HepG2 (cell line): ENCODE data around the gene SLC9A1. TPM values are rescaled to one million over a fixed set of nuclear protein-coding genes. Genes with fewer than 3 reads are reported as not detected.

Source experiments
- ATAC-seq: fragments of 200-7000 bp; cut with Tn5 transposase; 3 replicates; pipeline ENCODE4 v1.9.1; 2020; ENCODE audit warnings: mild to moderate bottlenecking, moderate library complexity
- Bru-seq: library from RNA; stranded (reverse); fragments of 400-500 nt; gene quantifications from one replicate; lab custom pipeline; 2021; lab: Mats Ljungman, UMichigan
- BruChase-seq, 2 experiments: library from RNA; stranded (reverse); fragments of 400-500 nt; gene quantifications; one replicate each; lab custom pipeline; 2021; lab: Mats Ljungman, UMichigan
- BruUV-seq: library from RNA; stranded (reverse); fragments of 400-500 nt; replicated peaks from 2 replicates; lab custom pipeline; 2021; lab: Mats Ljungman, UMichigan
- CTCF ChIA-PET: fragments of 300-600 bp; formaldehyde crosslinking; extraction: SDS; loops from one replicate; lab custom pipeline; 2021; ENCODE audit warnings: low total read pairs, inconsistent platforms, low intra/inter-chr PET ratio; lab: Yijun Ruan, JAX
- POLR2A ChIA-PET: fragments of 350-600 bp; sonication (Branson Sonifier 250); formaldehyde crosslinking; loops from one replicate; lab custom pipeline; 2020; ENCODE audit warnings: antibody characterized with exemption, inconsistent platforms; lab: Yijun Ruan, JAX
- DNase-seq: peaks from one replicate; pipeline ENCODE4 v3.0.0-alpha.2; 2015; ENCODE audit warnings: low spot score
- FAIRE-seq: peaks from 3 replicates; lab custom pipeline; 2011; peaks lifted over from hg19 to GRCh38; lab: Jason Lieb, UNC
- H2AFZ ChIP-seq: one replicate; pipeline ENCODE4 v1.6.1; 2011; ENCODE audit warnings: low read length, inconsistent platforms
- H3K27ac ChIP-seq: fragments of 300-600 bp; 3 replicates; pipeline ENCODE4 v1.8.0; 2011; ENCODE audit warnings: mixed run types, mild to moderate bottlenecking, mixed read lengths, low read length, inconsistent platforms; ENCODE audit not compliant: insufficient read depth; ENCODE audit errors: extremely low read length
- H3K27me3 ChIP-seq, 2 experiments: fragments of 200-600 bp in 1 of 2; 2 replicates in 1 of 2; 3 replicates in 1 of 2; pipeline versions ENCODE4 v1.6.0 to v1.8.0; 2011; ENCODE audit warnings: low read length in 2 of 2, mild to moderate bottlenecking in 2 of 2, moderate library complexity in 2 of 2, inconsistent platforms in 1 of 2; ENCODE audit not compliant: insufficient read depth in 2 of 2, control insufficient read depth in 1 of 2
- H3K36me3 ChIP-seq, 2 experiments: fragments of 200-600 bp in 1 of 2; replicated peaks in 1 of 2; 2 replicates in 1 of 2; 3 replicates in 1 of 2; pipeline versions ENCODE4 v1.5.1 to v1.8.0; 2011; ENCODE audit warnings: low read length in 2 of 2, inconsistent platforms in 1 of 2; ENCODE audit not compliant: insufficient read depth in 2 of 2, control insufficient read depth in 1 of 2
- H3K4me1 ChIP-seq: 2 replicates; pipeline ENCODE4 v1.5.1; 2012; ENCODE audit warnings: low read length, inconsistent platforms; ENCODE audit not compliant: insufficient read depth
- H3K4me2 ChIP-seq: 2 replicates; pipeline ENCODE4 v1.6.0; 2011; ENCODE audit warnings: low read depth, low read length, inconsistent platforms
- H3K4me3 ChIP-seq, 3 experiments: fragments of 200-600 bp in 1 of 3; sonication (generic), shearing (Covaris generic) in 1 of 3; replicated peaks in 1 of 3; 2 replicates each; pipeline ENCODE4 v1.5.1; 2011 to 2016; ENCODE audit warnings: low read length in 3 of 3, inconsistent platforms in 2 of 3, low read depth in 2 of 3, mild to moderate bottlenecking in 2 of 3, control low read depth in 1 of 3, mixed read lengths in 1 of 3; ENCODE audit not compliant: insufficient read depth in 1 of 3
- H3K79me2 ChIP-seq: one replicate; pipeline ENCODE4 v1.6.1; 2011; ENCODE audit warnings: low read length, inconsistent platforms; ENCODE audit not compliant: insufficient read depth
- H3K9ac ChIP-seq: 2 replicates; pipeline ENCODE4 v1.6.0; 2011; ENCODE audit warnings: mild to moderate bottlenecking, low read depth, low read length, inconsistent platforms; ENCODE audit not compliant: insufficient read depth
- H3K9me3 ChIP-seq: 2 replicates; pipeline ENCODE4 v1.5.1; 2012; ENCODE audit warnings: mild to moderate bottlenecking, low read length
- H4K20me1 ChIP-seq: 2 replicates; pipeline ENCODE4 v1.6.0; 2011; ENCODE audit warnings: inconsistent platforms, mild to moderate bottlenecking, low read length, moderate library complexity; ENCODE audit not compliant: insufficient read depth
- CHCHD3 ChIP-seq: sonication (generic); formaldehyde crosslinking; IDR thresholded peaks from 2 replicates; pipeline ENCODE4 v1.8.0; 2022; ENCODE audit warnings: mild to moderate bottlenecking, missing genetic modification reagents, moderate library complexity
- MAFF ChIP-seq: IDR thresholded peaks from 2 replicates; pipeline ENCODE4 v1.6.1; 2011; ENCODE audit warnings: low read depth, low read length, improper control_type of control experiment
- PAWR ChIP-seq: sonication (generic); formaldehyde crosslinking; IDR thresholded peaks from 2 replicates; pipeline ENCODE4 v1.4.0; 2020; ENCODE audit warnings: missing genetic modification reagents, mild to moderate bottlenecking, borderline replicate concordance
- SSRP1 ChIP-seq: IDR thresholded peaks from 2 replicates; pipeline ENCODE4 v1.6.1; 2016; ENCODE audit warnings: control low read depth
- ZNF280B ChIP-seq: sonication (generic); formaldehyde crosslinking; IDR thresholded peaks from 2 replicates; pipeline ENCODE4 v1.5.0; 2020; ENCODE audit warnings: missing genetic modification reagents, mild to moderate bottlenecking, borderline replicate concordance
- ZNF816 ChIP-seq: sonication (generic); formaldehyde crosslinking; IDR thresholded peaks from 2 replicates; pipeline ENCODE4 v1.8.0; 2022; ENCODE audit warnings: missing genetic modification reagents, mild to moderate bottlenecking, borderline replicate concordance
- ZSCAN31 ChIP-seq: sonication (generic); formaldehyde crosslinking; IDR thresholded peaks from 2 replicates; pipeline ENCODE4 v1.5.0; 2020; ENCODE audit warnings: low read depth, mild to moderate bottlenecking, missing genetic modification reagents
- WGBS: methylation state at CpG from one replicate; pipeline ENCODE4 v1.1.6; 2017; ENCODE audit warnings: low lambda C conversion rate; 5-methylcytosine and 5-hydroxymethylcytosine counted together
- in situ Hi-C: cut with HindIII; loops from 2 replicates; pipeline ENCODE4 v1.10.0; 2017; ENCODE audit warnings: low pct_unique_long_range_greater_than_20kb; ENCODE audit not compliant: extremely low pct_ligation_motif_present
- intact Hi-C: fragments of 100-400 bp; cut with micrococcal nuclease; formaldehyde crosslinking; loops from one replicate; pipeline ENCODE4 v1.10.0; 2022; ENCODE audit not compliant: unreplicated experiment
- long read RNA-seq, 2 experiments: library from RNA in 1 of 2; library from polyadenylated mRNA in 1 of 2; stranded (forward) in 1 of 2; unstranded in 1 of 2; transcript quantifications; one replicate each; pipeline ENCODE4 v2.0.0, GENCODE V29; 2019 to 2022
- polyA minus RNA-seq, 3 experiments: library from RNA; depleted of rRNA, polyadenylated mRNA; stranded (reverse); fragments of >200 nt; gene quantifications; 2 replicates each; pipeline ENCODE4 v1.2.3, GENCODE V29; 2011; ENCODE audit warnings: low replicate concordance in 1 of 3
- polyA plus RNA-seq, 8 experiments: library from polyadenylated mRNA; depleted of rRNA in 3 of 8; stranded (reverse) in 7 of 8; unstranded in 1 of 8; fragments of >200 nt; fragmentation: Illumina TruSeq in 4 of 8; extraction: Trizol in 4 of 8; gene quantifications; 2 replicates each; pipeline versions ENCODE4 v1.2.1 to v1.2.3, GENCODE V29; 2011 to 2016; ENCODE audit warnings: low read depth in 4 of 8, missing spikeins in 1 of 8, mixed read lengths in 1 of 8; ENCODE audit not compliant: insufficient read depth in 1 of 8
- total RNA-seq, 5 experiments: library from RNA; depleted of rRNA; stranded (reverse); fragments of >200 nt; fragmentation: Illumina TruSeq; extraction: Trizol; gene quantifications; 2 replicates each; pipeline ENCODE4 v1.2.3, GENCODE V29; 2016; ENCODE audit warnings: low read depth in 1 of 5
- TF ChIP-seq, protein P1 (sequence below): sonication (generic); formaldehyde crosslinking; IDR thresholded peaks from 2 replicates; pipeline ENCODE4 v1.4.0; 2020; ENCODE audit warnings: low read depth, missing genetic modification reagents
- TF ChIP-seq, protein P2 (sequence below): sonication (generic); formaldehyde crosslinking; IDR thresholded peaks from 2 replicates; pipeline ENCODE4 v1.5.1; 2020; ENCODE audit warnings: missing genetic modification reagents, mild to moderate bottlenecking, borderline replicate concordance

SLC9A1 gene
- 2.7 and 2.9 TPM in 2 replicates for total RNA-seq (2016; rRNA removed; fragmentation: Illumina TruSeq; extraction: Trizol)
- 1.8 and 2.1 TPM in 2 replicates for total RNA-seq (2016; cell fraction: cytosol; rRNA removed; fragmentation: Illumina TruSeq; extraction: Trizol; ENCODE audit: low read depth)
- 1.6 and 2.5 TPM in 2 replicates for total RNA-seq (2016; cell fraction: insoluble cytoplasmic fraction; rRNA removed; fragmentation: Illumina TruSeq; extraction: Trizol)
- total RNA-seq (2016; cell fraction: membrane; rRNA removed; fragmentation: Illumina TruSeq; extraction: Trizol), result 3.1 and 3.8 TPM in 2 replicates
- 3.9 and 5.2 TPM in 2 replicates for total RNA-seq (2016; cell fraction: nucleus; rRNA removed; fragmentation: Illumina TruSeq; extraction: Trizol)
- 1.4 and 1.7 TPM in 2 replicates for polyA plus RNA-seq (2011; rRNA removed)
- 1.0 and 2.7 TPM in 2 replicates for polyA plus RNA-seq (2011; cell fraction: cytosol; rRNA removed)
- polyA plus RNA-seq (2011; cell fraction: nucleus; rRNA removed), result 5.0 and 5.3 TPM in 2 replicates
- 4.8 and 6.7 TPM in 2 replicates for polyA plus RNA-seq (2012)
- polyA plus RNA-seq (2016; cell fraction: cytosol; fragmentation: Illumina TruSeq; extraction: Trizol; ENCODE audit: low read depth), result 0.97 and 1.3 TPM in 2 replicates
- polyA plus RNA-seq (2016; cell fraction: insoluble cytoplasmic fraction; fragmentation: Illumina TruSeq; extraction: Trizol; ENCODE audit: low read depth), result 2.6 and 5.0 TPM in 2 replicates
- polyA plus RNA-seq (2016; cell fraction: membrane; fragmentation: Illumina TruSeq; extraction: Trizol; ENCODE audit: low read depth), result 2.2 and 2.7 TPM in 2 replicates
- 11.1 and 12.2 TPM in 2 replicates for polyA plus RNA-seq (2016; cell fraction: nucleus; fragmentation: Illumina TruSeq; extraction: Trizol; ENCODE audit: insufficient read depth, low read depth)
- polyA minus RNA-seq (2011; rRNA and poly(A)+ RNA removed; ENCODE audit: low replicate concordance), result 5.1 and 11.1 TPM in 2 replicates
- polyA minus RNA-seq (2011; cell fraction: cytosol; rRNA and poly(A)+ RNA removed), result 1.7 and 4.4 TPM in 2 replicates
- 3.1 and 3.2 TPM in 2 replicates for polyA minus RNA-seq (2011; cell fraction: nucleus; rRNA and poly(A)+ RNA removed)
- Bru-seq, nascent RNA, result percentile 48 among the genes with signal in this experiment
- percentile 56 among the genes with signal in this experiment for BruChase-seq, experiment 1, labeled RNA remaining after a 6-hour chase
- BruChase-seq, experiment 2, labeled RNA remaining after a 2-hour chase, result percentile 50 among the genes with signal in this experiment
- long read RNA-seq, experiment 1, result 0 reads
- long read RNA-seq, experiment 2, full-length matches to known transcripts, result 10 of 20 reads
- long read RNA-seq, experiment 2, partial matches to known transcripts, result 2 of 20 reads
- long read RNA-seq, experiment 2, other reads (novel, unspliced or antisense), result 8 of 20 reads

DNA sequence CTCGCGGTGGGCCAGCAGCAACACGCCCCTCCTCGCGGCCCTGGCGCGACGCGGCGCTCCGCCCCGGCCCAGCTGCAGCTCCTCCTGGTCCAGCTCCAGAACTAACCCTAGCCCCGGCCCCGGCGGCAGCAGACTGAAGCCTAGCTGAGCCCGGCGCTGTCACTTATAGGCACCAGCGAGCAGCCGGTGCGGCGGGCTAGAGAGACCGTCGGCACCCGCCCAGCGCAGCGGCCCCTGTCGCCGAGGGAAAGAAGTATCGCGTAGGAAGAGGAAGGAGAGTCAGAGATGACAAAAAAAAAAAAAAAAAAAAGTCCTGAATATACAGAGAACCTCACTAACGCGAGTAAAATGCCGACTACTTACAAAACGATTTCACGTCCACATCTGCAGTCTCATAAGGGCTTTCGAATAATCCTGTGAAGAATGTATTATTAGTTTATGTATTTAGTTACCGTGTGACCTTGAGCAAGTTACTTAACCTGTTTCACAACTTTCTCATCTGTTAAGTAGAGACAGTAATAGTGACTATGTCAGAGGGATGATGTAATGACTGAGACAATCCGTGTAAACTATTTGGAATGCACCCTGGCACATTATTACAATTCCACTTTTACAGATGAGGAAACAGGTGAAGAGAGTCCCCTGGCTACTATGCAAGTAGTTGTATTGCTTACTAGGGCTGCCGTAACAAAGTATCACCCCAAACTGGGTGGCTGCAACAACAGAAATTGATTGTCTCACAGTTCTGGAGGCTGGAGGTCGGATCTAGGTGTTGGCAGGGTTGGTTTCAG is at the start of gene SLC9A1:
Gene SLC9A1 (minus strand): TSS at position 135 of the 791 bp plus-strand sequence. CDS start 791 bp downstream, outside the sequence.
- H3K27ac ChIP-seq, result peak within 1 kb of the TSS; percentile 41
- FAIRE-seq, result peak; percentile 67
- no peaks in the 10 kb centered on the region for H4K20me1 ChIP-seq
- in situ Hi-C loops (no loop called here), intact Hi-C loops (loop anchor here (1.0 kb wide), 1 partner anchor 37 kb away; no protein-coding TSS in a partner anchor)
- WGBS, result 2% methylated on average over 25 of the region's 40 CpGs
- CTCF ChIA-PET, result no interaction called here
- POLR2A ChIA-PET, result interaction anchor here (0.5 to 3.3 kb wide), 21 partner anchors 8 to 1492 kb away, joined by 3 to 40 read pairs (median 4); partner anchors contain the start of genes STX12, TRNP1 and WASF2
- H3K4me3 ChIP-seq, result peak within 1 kb of the TSS; percentile 72 to 81 (median 79)
- peaks cover 47% of the 10 kb centered on the region for H3K4me1 ChIP-seq
- H2AFZ ChIP-seq, result peak within 1 kb of the TSS; percentile 45
- ATAC-seq, result peak; percentile 94
- H3K79me2 ChIP-seq, result peaks cover 2% of the 10 kb centered on the region
- BruUV-seq, result no TSS peak
- no peaks in the 10 kb centered on the region for H3K9me3 ChIP-seq
- H3K36me3 ChIP-seq, result no peaks in the 10 kb centered on the region
- no peaks in the 10 kb centered on the region for H3K27me3 ChIP-seq
- peak within 1 kb of the TSS; percentile 100 for H3K4me2 ChIP-seq
- peak; percentile 85 for DNase-seq
- peak within 1 kb of the TSS; percentile 81 for H3K9ac ChIP-seq
- TF ChIP-seq, protein P1, sequence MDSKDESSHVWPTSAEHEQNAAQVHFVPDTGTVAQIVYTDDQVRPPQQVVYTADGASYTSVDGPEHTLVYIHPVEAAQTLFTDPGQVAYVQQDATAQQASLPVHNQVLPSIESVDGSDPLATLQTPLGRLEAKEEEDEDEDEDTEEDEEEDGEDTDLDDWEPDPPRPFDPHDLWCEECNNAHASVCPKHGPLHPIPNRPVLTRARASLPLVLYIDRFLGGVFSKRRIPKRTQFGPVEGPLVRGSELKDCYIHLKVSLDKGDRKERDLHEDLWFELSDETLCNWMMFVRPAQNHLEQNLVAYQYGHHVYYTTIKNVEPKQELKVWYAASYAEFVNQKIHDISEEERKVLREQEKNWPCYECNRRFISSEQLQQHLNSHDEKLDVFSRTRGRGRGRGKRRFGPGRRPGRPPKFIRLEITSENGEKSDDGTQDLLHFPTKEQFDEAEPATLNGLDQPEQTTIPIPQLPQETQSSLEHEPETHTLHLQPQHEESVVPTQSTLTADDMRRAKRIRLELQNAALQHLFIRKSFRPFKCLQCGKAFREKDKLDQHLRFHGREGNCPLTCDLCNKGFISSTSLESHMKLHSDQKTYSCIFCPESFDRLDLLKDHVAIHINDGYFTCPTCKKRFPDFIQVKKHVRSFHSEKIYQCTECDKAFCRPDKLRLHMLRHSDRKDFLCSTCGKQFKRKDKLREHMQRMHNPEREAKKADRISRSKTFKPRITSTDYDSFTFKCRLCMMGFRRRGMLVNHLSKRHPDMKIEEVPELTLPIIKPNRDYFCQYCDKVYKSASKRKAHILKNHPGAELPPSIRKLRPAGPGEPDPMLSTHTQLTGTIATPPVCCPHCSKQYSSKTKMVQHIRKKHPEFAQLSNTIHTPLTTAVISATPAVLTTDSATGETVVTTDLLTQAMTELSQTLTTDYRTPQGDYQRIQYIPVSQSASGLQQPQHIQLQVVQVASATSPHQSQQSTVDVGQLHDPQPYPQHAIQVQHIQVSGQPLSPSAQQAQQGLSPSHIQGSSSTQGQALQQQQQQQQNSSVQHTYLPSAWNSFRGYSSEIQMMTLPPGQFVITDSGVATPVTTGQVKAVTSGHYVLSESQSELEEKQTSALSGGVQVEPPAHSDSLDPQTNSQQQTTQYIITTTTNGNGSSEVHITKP, result no peak; the same call in 1 of the 2 replicates
- no peak for TF ChIP-seq MAFF
- TF ChIP-seq SSRP1, result no peak
- TF ChIP-seq ZNF280B (CRISPR knock-in tag), result no peak
- TF ChIP-seq ZNF816 (CRISPR knock-in tag), result peak; percentile 89; the same call in 1 of the 2 replicates
- TF ChIP-seq ZSCAN31 (CRISPR knock-in tag), result peak; percentile 84; the same call in 1 of the 2 replicates
- TF ChIP-seq, protein P2, sequence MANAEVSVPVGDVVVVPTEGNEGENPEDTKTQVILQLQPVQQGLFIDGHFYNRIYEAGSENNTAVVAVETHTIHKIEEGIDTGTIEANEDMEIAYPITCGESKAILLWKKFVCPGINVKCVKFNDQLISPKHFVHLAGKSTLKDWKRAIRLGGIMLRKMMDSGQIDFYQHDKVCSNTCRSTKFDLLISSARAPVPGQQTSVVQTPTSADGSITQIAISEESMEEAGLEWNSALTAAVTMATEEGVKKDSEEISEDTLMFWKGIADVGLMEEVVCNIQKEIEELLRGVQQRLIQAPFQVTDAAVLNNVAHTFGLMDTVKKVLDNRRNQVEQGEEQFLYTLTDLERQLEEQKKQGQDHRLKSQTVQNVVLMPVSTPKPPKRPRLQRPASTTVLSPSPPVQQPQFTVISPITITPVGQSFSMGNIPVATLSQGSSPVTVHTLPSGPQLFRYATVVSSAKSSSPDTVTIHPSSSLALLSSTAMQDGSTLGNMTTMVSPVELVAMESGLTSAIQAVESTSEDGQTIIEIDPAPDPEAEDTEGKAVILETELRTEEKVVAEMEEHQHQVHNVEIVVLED (CRISPR knock-in tag), result peak; percentile 53
- no peak for TF ChIP-seq PAWR (CRISPR knock-in tag)
- TF ChIP-seq CHCHD3 (CRISPR knock-in tag), result no peak
